GM21825 (cell line): ENCODE data around the gene DDA1.

Experiments
- ATAC-seq: cut with Tn5 transposase; IDR thresholded peaks from one replicate; pipeline ENCODE4 v1.9.1; 2021; ENCODE audit warnings: mild to moderate bottlenecking, moderate library complexity; ENCODE audit not compliant: unreplicated experiment

The DDA1 gene

GRCh38 chr19:17328517-17329365, 19.4 kb downstream of the DDA1 start:
- no peak for ATAC-seq

DNA sequence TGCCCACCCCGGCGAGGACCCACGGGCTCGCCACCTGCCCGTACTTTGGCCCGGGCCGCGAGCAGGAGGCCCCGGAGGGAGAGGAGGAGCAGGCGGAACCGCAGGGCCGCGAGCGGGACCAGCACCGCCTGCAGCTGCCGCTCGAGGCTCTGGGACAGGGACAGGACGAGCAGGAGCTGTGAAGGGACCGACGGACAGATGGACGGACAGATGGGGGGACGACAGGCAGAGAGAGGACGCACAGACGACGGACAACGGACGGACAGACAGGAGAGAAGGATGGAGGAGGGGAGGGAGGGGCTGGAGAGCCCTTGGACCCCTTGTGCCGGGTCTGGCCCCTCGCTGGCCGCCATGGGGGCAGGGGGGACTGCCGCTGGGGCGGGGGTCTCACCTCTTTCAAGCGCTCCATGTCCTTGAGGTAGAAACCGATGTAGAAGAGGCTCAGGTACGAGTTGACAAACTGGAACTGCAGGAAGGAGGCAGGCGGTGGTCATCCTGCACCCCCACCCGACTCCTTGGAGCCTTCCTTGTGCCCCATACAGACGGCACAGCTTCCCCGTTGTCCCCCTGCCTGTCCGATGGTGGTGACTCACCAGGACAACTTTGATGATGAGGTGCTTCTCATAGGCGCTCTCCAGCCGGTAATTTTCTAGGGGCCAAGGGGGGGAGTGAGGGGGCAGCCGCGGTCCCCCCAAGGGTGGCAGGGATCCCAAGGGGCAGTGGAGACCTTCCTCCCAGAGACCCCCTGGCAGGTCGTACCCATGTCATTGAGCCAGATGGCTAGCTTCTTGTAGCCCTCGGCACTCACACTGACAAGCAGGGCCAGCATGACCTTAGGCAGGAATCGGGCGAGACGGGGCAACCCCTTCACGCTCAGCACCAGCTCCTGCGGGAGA, 20.3 kb downstream of the DDA1 start:
- no peak for ATAC-seq

DNA sequence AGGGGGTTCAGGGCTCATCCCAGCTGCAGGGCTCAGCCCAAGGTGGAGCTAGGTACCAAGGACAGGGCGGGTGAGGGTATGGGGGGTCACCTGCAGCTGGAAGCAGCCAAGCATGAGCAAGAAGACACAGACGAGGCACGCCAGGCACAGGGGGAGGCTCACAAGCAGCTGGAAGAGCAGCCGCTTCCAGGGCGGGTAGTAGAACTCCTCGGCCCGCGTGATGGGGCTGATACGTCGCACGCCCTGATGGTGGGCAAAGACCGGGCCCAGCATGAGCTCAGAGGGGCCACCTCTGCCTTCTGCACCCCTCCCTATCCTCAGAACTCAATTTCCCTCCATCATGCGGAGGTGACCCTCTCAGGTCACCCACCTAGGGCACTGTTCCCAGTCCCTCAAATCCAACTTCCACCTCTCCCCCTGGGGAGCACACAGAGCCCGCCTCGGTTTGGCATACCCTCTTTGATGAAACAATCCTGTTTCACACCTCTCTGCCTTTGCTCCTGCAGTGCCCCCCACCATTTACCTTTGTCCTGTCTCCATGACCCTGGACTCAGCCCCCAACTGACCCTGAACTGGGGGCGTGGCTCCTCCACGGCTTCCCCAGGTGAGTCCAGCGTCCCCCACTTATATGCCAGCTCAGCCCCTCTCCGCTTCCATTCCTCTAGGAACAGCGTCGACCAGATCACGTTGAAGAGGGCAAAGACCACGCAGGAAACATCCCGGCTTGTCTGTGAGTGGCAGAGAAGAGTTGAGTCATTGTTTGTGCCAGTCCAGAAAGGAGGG, 21.1 kb downstream of the DDA1 start:
- ATAC-seq, result no peak

DNA sequence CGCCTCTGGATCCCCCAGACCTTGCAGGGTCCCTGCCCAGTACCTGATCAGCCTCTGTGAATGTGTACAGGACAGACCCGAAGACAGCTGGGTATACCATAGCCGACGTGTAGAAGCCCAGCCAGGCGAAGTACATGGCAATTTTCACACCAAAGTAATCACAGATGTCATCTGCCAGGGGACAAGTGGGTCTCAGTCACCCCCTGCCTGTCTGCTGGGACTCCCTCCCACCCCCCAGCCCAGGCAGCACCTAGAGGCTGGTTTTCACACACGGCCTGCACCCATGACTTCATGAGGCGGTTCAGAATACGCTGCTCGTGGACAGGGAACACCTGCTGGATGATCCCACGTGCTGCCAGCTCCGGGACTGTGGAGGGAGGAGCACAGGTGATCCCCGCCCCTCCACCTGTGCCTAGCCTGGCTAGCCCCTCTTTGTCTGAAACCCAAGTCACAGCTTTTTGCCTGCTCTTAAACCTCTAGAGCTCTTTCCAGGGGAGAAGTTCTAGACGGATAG, 21.7 kb downstream of the DDA1 start:
- no peak for ATAC-seq

DNA sequence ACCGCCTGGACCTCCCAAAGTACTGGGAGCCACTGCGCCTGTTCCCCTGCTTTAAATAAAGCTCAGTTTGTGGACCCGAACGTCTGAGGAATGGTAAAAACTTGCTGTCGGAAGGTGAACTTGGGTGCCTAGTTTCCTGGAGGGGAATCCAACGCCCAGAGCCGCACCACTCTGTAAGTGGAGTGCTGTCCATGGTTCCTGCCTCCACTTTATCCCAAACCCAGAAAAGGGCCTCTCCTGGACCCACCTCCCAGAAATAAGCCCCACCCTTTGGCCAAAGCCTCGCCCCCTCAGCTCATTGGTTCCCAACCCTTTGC, 23.0 kb downstream of the DDA1 start:
- ATAC-seq, result no peak

DNA sequence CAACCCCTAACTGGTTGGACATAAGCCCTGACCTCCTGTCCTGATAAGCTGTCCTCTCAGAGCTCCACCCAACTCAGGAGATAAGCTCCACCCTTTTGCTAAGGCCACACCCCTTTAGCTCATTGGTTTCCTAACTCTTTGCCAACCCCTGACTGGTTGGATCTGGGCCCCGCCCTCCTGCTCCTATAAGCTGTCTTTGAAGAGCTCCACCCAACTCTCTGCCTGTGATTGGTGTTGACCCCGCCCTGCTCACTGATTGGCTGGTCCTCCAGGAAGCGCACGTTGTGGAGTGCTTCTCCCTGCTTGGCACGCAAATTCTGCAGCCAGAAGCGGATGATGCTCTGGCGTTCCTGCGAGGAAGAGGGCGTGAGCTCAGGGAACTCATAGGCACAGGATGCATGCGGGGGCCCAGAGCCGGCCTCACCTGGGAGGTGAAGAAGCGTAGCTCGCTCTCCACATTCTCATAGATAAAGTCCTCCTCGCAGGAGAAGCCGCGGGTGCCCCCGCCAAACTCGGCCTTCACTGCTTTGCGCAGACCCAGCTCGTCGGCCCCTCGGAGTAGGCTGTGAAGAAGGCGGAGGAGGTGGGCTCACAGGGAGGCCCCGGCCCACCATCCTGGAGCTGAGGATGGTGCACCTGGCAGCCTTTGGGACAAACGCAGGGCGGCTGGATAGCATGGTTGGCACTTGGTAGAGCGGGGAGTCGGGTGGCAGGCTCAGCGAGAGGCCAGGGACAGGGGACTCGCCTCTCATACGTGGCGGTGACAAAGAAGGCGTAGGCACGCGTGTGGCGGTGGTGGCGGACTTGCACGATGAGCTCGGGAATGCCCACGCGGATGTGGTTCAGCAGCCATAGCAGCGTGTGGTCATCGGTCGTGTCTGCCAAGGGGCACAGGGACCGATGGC, 23.6 kb downstream of the DDA1 start:
- ATAC-seq, result no peak

- ATAC-seq, result no peak
These were observed 24.4 kb downstream of the DDA1 start for GRCh38 chr19:17333611-17334413.

- ATAC-seq, result peak; percentile 39
These were observed 25.3 kb downstream of the DDA1 start, which contains the start of gene ANO8 for GRCh38 chr19:17334414-17335409. Gene ANO8, minus strand, starts transcription at chr19:17334855. Its CDS starts 185 bp downstream, at chr19:17334670.

- ATAC-seq, result no peak
These were observed 26.2 kb downstream of the DDA1 start for GRCh38 chr19:17335575-17335974.

- ATAC-seq, result peak; percentile 69
These were observed 27.7 kb downstream of the DDA1 start, which contains the start of gene GTPBP3 for GRCh38 chr19:17336872-17337674. Gene GTPBP3, plus strand, starts transcription at chr19:17337553. Its CDS starts 59 bp downstream, at chr19:17337612.

DNA sequence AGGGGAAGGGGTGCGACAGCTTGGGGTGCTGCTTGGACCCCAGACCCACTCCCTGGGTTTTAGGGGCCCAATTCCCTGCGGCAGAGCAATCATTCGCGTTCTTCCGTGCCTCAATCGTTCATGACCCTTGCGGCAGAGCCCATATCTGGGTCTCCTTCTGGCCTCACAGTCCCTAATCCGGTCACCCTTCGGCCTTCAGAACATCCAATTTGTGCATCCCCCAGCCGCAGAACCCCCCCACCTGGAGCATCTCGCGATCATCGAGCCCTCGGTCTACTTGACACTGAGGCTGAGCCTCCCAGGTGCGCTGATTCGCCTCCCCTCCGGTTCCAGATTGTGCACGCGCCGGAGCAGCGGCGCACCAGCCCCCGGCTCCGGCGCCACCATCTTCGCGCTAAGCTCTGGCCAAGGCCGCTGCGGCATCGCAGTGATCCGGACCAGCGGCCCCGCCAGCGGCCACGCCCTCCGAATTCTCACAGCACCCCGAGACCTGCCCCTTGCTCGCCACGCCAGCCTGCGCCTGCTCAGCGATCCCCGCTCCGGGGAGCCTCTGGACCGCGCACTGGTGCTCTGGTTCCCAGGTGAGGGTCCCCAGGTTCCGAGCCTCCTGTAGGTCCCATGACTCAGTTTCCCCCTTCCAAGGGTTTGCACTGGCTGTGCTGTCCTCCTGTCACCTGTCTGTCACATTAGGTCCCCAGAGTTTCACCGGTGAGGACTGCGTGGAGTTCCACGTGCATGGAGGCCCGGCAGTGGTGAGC, 28.5 kb downstream of the DDA1 start:
- no peak for ATAC-seq

DNA sequence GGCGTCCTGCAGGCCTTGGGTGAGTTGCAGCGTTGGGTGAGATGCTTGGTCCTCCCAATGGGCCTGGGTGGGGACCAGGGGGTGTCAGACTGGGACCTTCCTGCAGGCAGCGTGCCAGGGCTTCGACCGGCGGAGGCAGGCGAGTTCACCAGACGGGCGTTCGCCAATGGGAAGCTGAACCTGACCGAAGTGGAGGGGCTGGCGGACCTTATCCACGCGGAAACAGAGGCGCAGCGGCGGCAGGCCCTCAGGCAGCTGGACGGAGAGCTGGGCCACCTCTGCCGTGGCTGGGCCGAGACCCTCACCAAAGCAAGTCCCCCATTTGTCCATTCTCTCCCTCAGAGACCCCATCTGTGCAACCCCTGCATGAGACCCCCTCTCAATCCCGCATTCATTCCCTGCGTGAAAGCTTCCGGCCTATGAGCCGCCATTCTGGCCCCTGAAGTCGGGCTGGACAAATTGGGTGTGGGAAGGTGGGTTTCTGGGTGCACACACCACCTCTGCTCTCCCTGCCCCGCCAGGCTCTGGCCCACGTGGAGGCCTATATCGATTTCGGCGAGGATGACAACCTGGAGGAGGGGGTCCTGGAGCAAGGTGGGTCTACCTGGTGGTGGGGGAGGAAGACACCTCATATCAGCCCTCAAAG, 29.2 kb downstream of the DDA1 start:
- ATAC-seq, result no peak

- no peak for ATAC-seq
These were observed 29.9 kb downstream of the DDA1 start for GRCh38 chr19:17339088-17339741.

DNA sequence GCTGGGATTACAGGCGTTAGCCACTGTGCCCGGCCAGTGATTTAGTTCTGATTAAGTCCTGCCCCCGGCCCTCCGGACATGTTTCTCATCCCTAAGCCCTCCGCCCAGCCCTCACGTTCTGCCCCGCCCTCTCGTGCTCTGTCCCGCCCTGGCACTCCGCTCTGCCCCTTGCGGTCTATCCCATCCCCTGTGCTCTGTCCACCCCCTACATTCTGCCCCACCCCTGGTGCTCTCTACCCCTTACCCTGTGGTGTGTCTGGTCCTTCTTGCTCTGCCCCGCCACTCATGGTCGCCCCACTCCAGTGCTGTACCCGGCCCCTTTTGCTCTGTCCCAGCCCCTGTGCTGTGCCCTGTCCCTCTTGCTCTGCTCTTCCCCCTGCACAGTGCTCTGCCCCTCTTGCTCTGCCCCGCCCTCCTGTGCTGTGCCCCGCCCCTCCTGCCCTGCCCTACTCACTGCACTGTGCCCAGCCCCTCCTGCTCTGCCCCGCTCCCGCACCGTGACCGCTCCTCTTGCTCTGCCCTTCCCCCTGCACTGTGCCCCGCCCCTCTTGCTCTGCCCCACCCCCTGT, 31.0 kb downstream of the DDA1 start:
- ATAC-seq, result no peak

GRCh38 chr19:17340871-17341357, 31.6 kb downstream of the DDA1 start:
- ATAC-seq, result no peak
